Measurements from ENCODE around the gene PIEZO1. TPM values are rescaled to one million over a fixed set of nuclear protein-coding genes. Genes with fewer than 3 reads are reported as not detected.
A peak's percentile ranks its signal among the peaks of the same experiment; 100 is the strongest.

PIEZO1 gene
- total and polyA plus RNA-seq, 10 of the 15 experiments (the other 5 are each of a cell fraction or from before 2014, with no cell fraction given) = 1.3 to 169 (median 33.4) TPM

GRCh38 chr16:88681709-88682451, 103.1 kb downstream of the PIEZO1 start (continued):
- TF ChIP-seq GATAD2B (conservative IDR thresholded peaks at IDR 0.05; ENCODE audit: low read depth) (0 out of 2 replicates have a peak, but pooled peaks have one; percentile 79), CTCF (IDR thresholded peaks at IDR 0.05 in 2 of 3, conservative IDR thresholded peaks at IDR 0.05 in 1 of 3; ENCODE audit: control insufficient read depth in 2 of 3, extremely low read depth in 1 of 3, insufficient read depth in 1 of 3, low read depth in 3 of 3, low read length in 3 of 3) (no peak), KDM1A (IDR thresholded peaks at IDR 0.05; ENCODE audit: borderline replicate concordance) (no peak), SMAD1 (IDR thresholded peaks at IDR 0.05; ENCODE audit: low read depth, partially characterized antibody) (no peak), STAT1 (conservative IDR thresholded peaks at IDR 0.05) (no peak), DPF2 (IDR thresholded peaks at IDR 0.05) (peak; percentile 98), BACH1 (IDR thresholded peaks at IDR 0.05; ENCODE audit: borderline replicate concordance) (peak; percentile 96), NFYA (IDR thresholded peaks at IDR 0.05; ENCODE audit: borderline replicate concordance, low read depth, low read length) (no peak), NR2F1 (conservative IDR thresholded peaks at IDR 0.05) (peak; percentile 72; the same call in 1 of the 2 replicates), BHLHE40 (IDR thresholded peaks at IDR 0.05; ENCODE audit: borderline replicate concordance in 1 of 2, low read depth in 2 of 2, low read length in 1 of 2) (peak; percentile 65 to 67; a peak in 3 of 4 replicates), ZNF622 (IDR thresholded peaks at IDR 0.05) (no peak), PBX3 (IDR thresholded peaks at IDR 0.05; ENCODE audit: insufficient replicate concordance, low read depth, low read length) (peak; percentile 42), TCF3 (IDR thresholded peaks at IDR 0.05; ENCODE audit: borderline replicate concordance, insufficient read depth, low read depth, low read length) (0 out of 2 replicates have a peak, but pooled peaks have one; percentile 28), MEF2B (IDR thresholded peaks at IDR 0.05; ENCODE audit: partially characterized antibody, poor library complexity, severe bottlenecking) (peak; percentile 74), ZBTB40 (IDR thresholded peaks at IDR 0.05; ENCODE audit: borderline replicate concordance) (no peak), POLR2AphosphoS5 (IDR thresholded peaks at IDR 0.05; ENCODE audit: low read length) (peak; percentile 78), TCF7 (IDR thresholded peaks at IDR 0.05; ENCODE audit: borderline replicate concordance) (no peak), USF2 (IDR thresholded peaks at IDR 0.05; ENCODE audit: borderline replicate concordance, low read depth, low read length) (no peak), POU2F2 (IDR thresholded peaks at IDR 0.05; ENCODE audit: borderline replicate concordance, low read depth, low read length) (peak; percentile 71; the same call in 2 of the 3 replicates), CREB1 (IDR thresholded peaks at IDR 0.05; ENCODE audit: low read depth) (peak; percentile 62; the same call in 1 of the 2 replicates), SIN3A (IDR thresholded peaks at IDR 0.05; ENCODE audit: low read depth, low read length) (peak; percentile 93), SP1 (IDR thresholded peaks at IDR 0.05; ENCODE audit: low read depth, low read length) (peak; percentile 59)

Measured in GM12878 (cell line).